WTC11 (cell line): ENCODE data around the gene TMEM87A. TPM values are rescaled to one million over a fixed set of nuclear protein-coding genes. Genes with fewer than 3 reads are reported as not detected.

Experiments used
- ATAC-seq: fragments of 200-7000 bp; cut with Tn5 transposase; 2 replicates; pipeline ENCODE4 v1.10.0; 2021; ENCODE audit warnings: mild to moderate bottlenecking, moderate library complexity
- CTCF ChIA-PET: fragments of 300-600 bp; sonication (Branson Sonifier 250); formaldehyde crosslinking; loops from one replicate; lab custom pipeline; 2021; ENCODE audit warnings: antibody characterized with exemption; lab: Charles Lee
- POLR2A ChIA-PET: fragments of 350-600 bp; sonication (Branson Sonifier 250); formaldehyde crosslinking; loops from one replicate; lab custom pipeline; 2021; ENCODE audit warnings: antibody characterized with exemption; lab: Charles Lee
- DNase-seq: peaks from one replicate; pipeline ENCODE4 v3.0.0; 2021; ENCODE audit warnings: low spot score
- H3K27ac Mint-ChIP-seq: 2 replicates; pipeline ENCODE4 v1.8.0; 2021; ENCODE audit warnings: mixed read lengths
- H3K27me3 Mint-ChIP-seq: 2 replicates; pipeline ENCODE4 v1.8.0; 2021; ENCODE audit warnings: low read depth, mild to moderate bottlenecking, moderate library complexity, mixed read lengths
- H3K36me3 Mint-ChIP-seq: 2 replicates; pipeline ENCODE4 v1.8.0; 2021; ENCODE audit warnings: mixed read lengths
- H3K4me1 Mint-ChIP-seq: 2 replicates; pipeline ENCODE4 v1.8.0; 2022; ENCODE audit warnings: mixed read lengths
- H3K4me3 Mint-ChIP-seq: 2 replicates; pipeline ENCODE4 v1.8.0; 2021; ENCODE audit warnings: mild to moderate bottlenecking, moderate library complexity, mixed read lengths
- H3K9me3 Mint-ChIP-seq: 2 replicates; pipeline ENCODE4 v1.8.0; 2021; ENCODE audit warnings: mixed read lengths
- CBFB ChIP-seq: sonication (generic); formaldehyde crosslinking; IDR thresholded peaks from 2 replicates; pipeline ENCODE4 v1.8.1; 2022; ENCODE audit warnings: mild to moderate bottlenecking, low read depth, missing genetic modification reagents
- CREM ChIP-seq: sonication (generic); formaldehyde crosslinking; IDR thresholded peaks from 2 replicates; pipeline ENCODE4 v1.8.1; 2022; ENCODE audit warnings: mild to moderate bottlenecking, missing genetic modification reagents, moderate library complexity
- ELF4 ChIP-seq: sonication (generic); formaldehyde crosslinking; IDR thresholded peaks from 2 replicates; pipeline ENCODE4 v1.8.1; 2022; ENCODE audit warnings: low read depth, mild to moderate bottlenecking, moderate library complexity, missing genetic modification reagents
- FOXK1 ChIP-seq: sonication (generic); formaldehyde crosslinking; IDR thresholded peaks from 2 replicates; pipeline ENCODE4 v1.8.0; 2022; ENCODE audit warnings: mild to moderate bottlenecking, moderate library complexity, missing genetic modification reagents
- FOXP1 ChIP-seq: sonication (generic); formaldehyde crosslinking; IDR thresholded peaks from 2 replicates; pipeline ENCODE4 v1.8.0; 2022; ENCODE audit warnings: missing genetic modification reagents, mild to moderate bottlenecking, moderate library complexity, borderline replicate concordance
- HMGA2 ChIP-seq: fragments of 250-450 bp; sonication (Bioruptor Pico); IDR thresholded peaks from 2 replicates; pipeline ENCODE4 v1.4.0; 2021; ENCODE audit warnings: mild to moderate bottlenecking, moderate library complexity
- IRF2 ChIP-seq: sonication (generic); formaldehyde crosslinking; IDR thresholded peaks from 2 replicates; pipeline ENCODE4 v1.8.0; 2022; ENCODE audit warnings: low read depth, missing genetic modification reagents, borderline replicate concordance
- MYBL2 ChIP-seq: sonication (generic); formaldehyde crosslinking; IDR thresholded peaks from 2 replicates; pipeline ENCODE4 v1.8.1; 2023; ENCODE audit warnings: mild to moderate bottlenecking, moderate library complexity, missing genetic modification reagents
- NR2C2 ChIP-seq: sonication (generic); formaldehyde crosslinking; IDR thresholded peaks from 2 replicates; pipeline ENCODE4 v1.8.0; 2022; ENCODE audit warnings: mild to moderate bottlenecking, missing genetic modification reagents
- OVOL2 ChIP-seq: fragments of 250-450 bp; sonication (Bioruptor Pico); IDR thresholded peaks from 2 replicates; pipeline ENCODE4 v1.9.0; 2021; ENCODE audit warnings: mild to moderate bottlenecking, borderline replicate concordance
- PRRX2 ChIP-seq: fragments of 250-450 bp; sonication (Bioruptor Pico); IDR thresholded peaks from 2 replicates; pipeline ENCODE4 v1.8.0; 2021; ENCODE audit warnings: mild to moderate bottlenecking
- RELA ChIP-seq: sonication (generic); formaldehyde crosslinking; IDR thresholded peaks from 2 replicates; pipeline ENCODE4 v1.8.1; 2022; ENCODE audit warnings: missing genetic modification reagents, mild to moderate bottlenecking, borderline replicate concordance
- SMAD3 ChIP-seq: sonication (generic); formaldehyde crosslinking; IDR thresholded peaks from 2 replicates; pipeline ENCODE4 v1.8.0; 2022; ENCODE audit warnings: missing genetic modification reagents, mild to moderate bottlenecking, borderline replicate concordance
- SOX15 ChIP-seq: fragments of 250-450 bp; sonication (Bioruptor Pico); IDR thresholded peaks from 2 replicates; pipeline ENCODE4 v1.9.0; 2021; ENCODE audit warnings: mild to moderate bottlenecking
- TEAD1 ChIP-seq: sonication (generic); formaldehyde crosslinking; IDR thresholded peaks from 2 replicates; pipeline ENCODE4 v1.8.0; 2022; ENCODE audit warnings: mild to moderate bottlenecking, missing genetic modification reagents
- TP53 ChIP-seq: sonication (generic); formaldehyde crosslinking; IDR thresholded peaks from 2 replicates; pipeline ENCODE4 v1.8.1; 2023; ENCODE audit warnings: mild to moderate bottlenecking, missing genetic modification reagents
- ZNF416 ChIP-seq: fragments of 250-450 bp; sonication (Bioruptor Pico); IDR thresholded peaks from 2 replicates; pipeline ENCODE4 v1.9.0; 2021; ENCODE audit warnings: mild to moderate bottlenecking, inconsistent platforms
- total RNA-seq: library from RNA; stranded (reverse); gene quantifications from 3 replicates; pipeline ENCODE4 v1.2.3, GENCODE V29; 2021
- TF ChIP-seq, protein P1 (sequence below): sonication (generic); formaldehyde crosslinking; IDR thresholded peaks from 2 replicates; pipeline ENCODE4 v1.8.1; 2022; ENCODE audit warnings: low read depth, mild to moderate bottlenecking, moderate library complexity, missing genetic modification reagents, borderline replicate concordance
- TF ChIP-seq, protein P2 (sequence below): sonication (generic); formaldehyde crosslinking; IDR thresholded peaks from 2 replicates; pipeline ENCODE4 v1.8.0; 2022; ENCODE audit warnings: mild to moderate bottlenecking, missing genetic modification reagents
- TF ChIP-seq, protein P3 (sequence below): fragments of 250-450 bp; sonication (Bioruptor Pico); IDR thresholded peaks from 2 replicates; pipeline ENCODE4 v1.9.0; 2021; ENCODE audit warnings: moderate library complexity, mild to moderate bottlenecking, inconsistent platforms, borderline replicate concordance
- TF ChIP-seq, protein P4 (sequence below): fragments of 200-600 bp; IDR thresholded peaks from 2 replicates; pipeline ENCODE4 v1.8.0; 2022; ENCODE audit warnings: antibody characterized with exemption
- TF ChIP-seq, protein P5 (sequence below): sonication (generic); formaldehyde crosslinking; IDR thresholded peaks from 2 replicates; pipeline ENCODE4 v1.8.1; 2023; ENCODE audit warnings: mild to moderate bottlenecking, missing genetic modification reagents, moderate library complexity
- TF ChIP-seq, protein P6 (sequence below): sonication (generic); formaldehyde crosslinking; IDR thresholded peaks from 2 replicates; pipeline ENCODE4 v1.8.1; 2023; ENCODE audit warnings: mild to moderate bottlenecking, missing genetic modification reagents
- TF ChIP-seq, protein P7 (sequence below): sonication (generic); formaldehyde crosslinking; IDR thresholded peaks from 2 replicates; pipeline ENCODE4 v1.8.0; 2022; ENCODE audit warnings: mild to moderate bottlenecking, missing genetic modification reagents
- TF ChIP-seq, protein P8 (sequence below): sonication (generic); formaldehyde crosslinking; IDR thresholded peaks from 2 replicates; pipeline ENCODE4 v1.8.0; 2023; ENCODE audit warnings: missing genetic modification reagents

The TMEM87A gene
- total RNA-seq, 1 experiment from 2014 or later, result 32.4 TPM

DNA sequence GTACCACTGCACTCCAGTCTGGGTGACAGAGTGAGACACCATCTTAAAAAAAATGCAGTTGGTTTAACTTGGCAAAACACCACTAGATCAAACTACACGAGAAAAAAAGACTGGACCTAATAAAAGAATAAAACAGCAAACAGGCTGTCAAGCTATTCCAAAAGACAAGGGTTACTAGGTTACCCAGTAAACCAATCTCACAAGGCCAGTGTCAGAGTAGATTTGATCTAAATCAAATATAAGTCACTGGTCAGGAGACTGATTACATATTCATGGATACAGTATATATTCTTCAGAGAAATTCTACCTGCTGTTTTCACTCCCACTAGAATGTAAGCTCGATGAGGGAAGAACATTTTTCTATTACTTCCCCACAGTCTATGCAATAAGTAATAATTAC is 2.7 kb downstream of the TMEM87A start (continued):
- TF ChIP-seq, protein P1, sequence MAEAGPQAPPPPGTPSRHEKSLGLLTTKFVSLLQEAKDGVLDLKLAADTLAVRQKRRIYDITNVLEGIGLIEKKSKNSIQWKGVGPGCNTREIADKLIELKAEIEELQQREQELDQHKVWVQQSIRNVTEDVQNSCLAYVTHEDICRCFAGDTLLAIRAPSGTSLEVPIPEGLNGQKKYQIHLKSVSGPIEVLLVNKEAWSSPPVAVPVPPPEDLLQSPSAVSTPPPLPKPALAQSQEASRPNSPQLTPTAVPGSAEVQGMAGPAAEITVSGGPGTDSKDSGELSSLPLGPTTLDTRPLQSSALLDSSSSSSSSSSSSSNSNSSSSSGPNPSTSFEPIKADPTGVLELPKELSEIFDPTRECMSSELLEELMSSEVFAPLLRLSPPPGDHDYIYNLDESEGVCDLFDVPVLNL (CRISPR knock-in tag), result no peak
- TF ChIP-seq FOXK1 (CRISPR knock-in tag) (no peak), SMAD3 (CRISPR knock-in tag) (no peak), ELF4 (CRISPR knock-in tag) (no peak), TEAD1 (CRISPR knock-in tag) (no peak), CREM (no peak)
- TF ChIP-seq, protein P2, sequence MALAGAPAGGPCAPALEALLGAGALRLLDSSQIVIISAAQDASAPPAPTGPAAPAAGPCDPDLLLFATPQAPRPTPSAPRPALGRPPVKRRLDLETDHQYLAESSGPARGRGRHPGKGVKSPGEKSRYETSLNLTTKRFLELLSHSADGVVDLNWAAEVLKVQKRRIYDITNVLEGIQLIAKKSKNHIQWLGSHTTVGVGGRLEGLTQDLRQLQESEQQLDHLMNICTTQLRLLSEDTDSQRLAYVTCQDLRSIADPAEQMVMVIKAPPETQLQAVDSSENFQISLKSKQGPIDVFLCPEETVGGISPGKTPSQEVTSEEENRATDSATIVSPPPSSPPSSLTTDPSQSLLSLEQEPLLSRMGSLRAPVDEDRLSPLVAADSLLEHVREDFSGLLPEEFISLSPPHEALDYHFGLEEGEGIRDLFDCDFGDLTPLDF (CRISPR knock-in tag), result no peak
- TF ChIP-seq, protein P3, sequence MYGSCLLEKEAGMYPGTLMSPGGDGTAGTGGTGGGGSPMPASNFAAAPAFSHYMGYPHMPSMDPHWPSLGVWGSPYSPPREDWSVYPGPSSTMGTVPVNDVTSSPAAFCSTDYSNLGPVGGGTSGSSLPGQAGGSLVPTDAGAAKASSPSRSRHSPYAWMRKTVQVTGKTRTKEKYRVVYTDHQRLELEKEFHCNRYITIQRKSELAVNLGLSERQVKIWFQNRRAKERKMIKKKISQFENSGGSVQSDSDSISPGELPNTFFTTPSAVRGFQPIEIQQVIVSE (CRISPR knock-in tag), result no peak
- TF ChIP-seq, all 79 proteins: peak for 0

DNA sequence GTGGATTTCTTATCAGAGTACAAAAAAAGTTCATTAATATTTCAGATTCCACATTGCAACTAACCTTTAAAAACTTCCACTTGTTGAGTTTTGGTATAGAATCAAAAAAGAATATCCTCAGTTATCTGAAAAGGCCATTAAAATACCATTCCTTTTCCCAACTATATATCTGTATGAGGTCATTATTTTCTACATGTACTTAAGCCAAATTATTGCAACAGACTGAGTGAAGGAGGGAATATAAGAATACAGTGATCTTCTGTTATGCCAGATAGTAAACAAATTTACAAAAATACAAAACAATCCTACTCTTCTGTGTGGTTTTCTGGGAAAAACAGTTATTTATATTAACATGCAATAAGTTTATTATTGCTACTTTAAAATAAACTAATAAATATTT is 5.9 kb downstream of the TMEM87A start:
- POLR2A ChIA-PET, result no interaction called here
- no peak overlapping the region for H3K27ac Mint-ChIP-seq
- ATAC-seq (no peak), DNase-seq (no peak)
- H3K4me1 Mint-ChIP-seq, result peaks cover 4% of the 10 kb centered on the region
- TF ChIP-seq, protein P4, sequence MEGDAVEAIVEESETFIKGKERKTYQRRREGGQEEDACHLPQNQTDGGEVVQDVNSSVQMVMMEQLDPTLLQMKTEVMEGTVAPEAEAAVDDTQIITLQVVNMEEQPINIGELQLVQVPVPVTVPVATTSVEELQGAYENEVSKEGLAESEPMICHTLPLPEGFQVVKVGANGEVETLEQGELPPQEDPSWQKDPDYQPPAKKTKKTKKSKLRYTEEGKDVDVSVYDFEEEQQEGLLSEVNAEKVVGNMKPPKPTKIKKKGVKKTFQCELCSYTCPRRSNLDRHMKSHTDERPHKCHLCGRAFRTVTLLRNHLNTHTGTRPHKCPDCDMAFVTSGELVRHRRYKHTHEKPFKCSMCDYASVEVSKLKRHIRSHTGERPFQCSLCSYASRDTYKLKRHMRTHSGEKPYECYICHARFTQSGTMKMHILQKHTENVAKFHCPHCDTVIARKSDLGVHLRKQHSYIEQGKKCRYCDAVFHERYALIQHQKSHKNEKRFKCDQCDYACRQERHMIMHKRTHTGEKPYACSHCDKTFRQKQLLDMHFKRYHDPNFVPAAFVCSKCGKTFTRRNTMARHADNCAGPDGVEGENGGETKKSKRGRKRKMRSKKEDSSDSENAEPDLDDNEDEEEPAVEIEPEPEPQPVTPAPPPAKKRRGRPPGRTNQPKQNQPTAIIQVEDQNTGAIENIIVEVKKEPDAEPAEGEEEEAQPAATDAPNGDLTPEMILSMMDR, result no peak
- TF ChIP-seq TP53 (no peak), IRF2 (CRISPR knock-in tag) (no peak), HMGA2 (CRISPR knock-in tag) (no peak), RELA (CRISPR knock-in tag) (no peak), FOXP1 (CRISPR knock-in tag) (no peak), MYBL2 (CRISPR knock-in tag) (no peak), OVOL2 (CRISPR knock-in tag) (no peak), NR2C2 (no peak), PRRX2 (CRISPR knock-in tag) (no peak)
- CTCF ChIA-PET, result no interaction called here
- no peaks in the 10 kb centered on the region for H3K27me3 Mint-ChIP-seq
- H3K4me3 Mint-ChIP-seq, result no peak overlapping the region
- no peaks in the 10 kb centered on the region for H3K9me3 Mint-ChIP-seq
- peaks cover 53% of the 10 kb centered on the region for H3K36me3 Mint-ChIP-seq

DNA sequence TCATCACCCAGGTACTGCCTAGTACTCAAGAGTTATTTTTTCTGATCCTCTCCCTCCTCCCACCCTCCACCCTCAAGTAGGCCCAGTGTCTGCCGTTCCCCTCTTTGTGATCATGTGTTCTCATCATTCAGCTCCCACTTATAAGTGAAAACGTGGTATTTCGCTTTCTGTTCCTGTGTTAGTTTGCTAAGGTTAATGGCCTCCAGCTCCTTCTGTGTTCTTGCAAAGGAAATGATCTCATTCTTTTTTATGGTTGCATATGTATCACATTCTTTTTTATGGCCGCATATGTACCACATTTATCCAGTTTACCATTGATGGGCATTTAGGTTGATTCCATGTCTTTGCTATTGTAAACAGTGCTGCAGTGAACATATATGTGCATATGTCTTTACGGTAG is 8.4 kb downstream of the TMEM87A start:
- DNase-seq (no peak), ATAC-seq (no peak)
- Mint-ChIP-seq H3K27me3 (no peaks in the 10 kb centered on the region), H3K36me3 (peaks cover 64% of the 10 kb centered on the region), H3K27ac (no peak overlapping the region), H3K4me3 (no peak overlapping the region), H3K4me1 (no peaks in the 10 kb centered on the region), H3K9me3 (no peaks in the 10 kb centered on the region)
- ChIA-PET CTCF (no interaction called here), POLR2A (no interaction called here)
- no peak for TF ChIP-seq SMAD3 (CRISPR knock-in tag)
- TF ChIP-seq, protein P5, sequence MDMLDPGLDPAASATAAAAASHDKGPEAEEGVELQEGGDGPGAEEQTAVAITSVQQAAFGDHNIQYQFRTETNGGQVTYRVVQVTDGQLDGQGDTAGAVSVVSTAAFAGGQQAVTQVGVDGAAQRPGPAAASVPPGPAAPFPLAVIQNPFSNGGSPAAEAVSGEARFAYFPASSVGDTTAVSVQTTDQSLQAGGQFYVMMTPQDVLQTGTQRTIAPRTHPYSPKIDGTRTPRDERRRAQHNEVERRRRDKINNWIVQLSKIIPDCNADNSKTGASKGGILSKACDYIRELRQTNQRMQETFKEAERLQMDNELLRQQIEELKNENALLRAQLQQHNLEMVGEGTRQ (CRISPR knock-in tag), result no peak
- TF ChIP-seq, protein P6, sequence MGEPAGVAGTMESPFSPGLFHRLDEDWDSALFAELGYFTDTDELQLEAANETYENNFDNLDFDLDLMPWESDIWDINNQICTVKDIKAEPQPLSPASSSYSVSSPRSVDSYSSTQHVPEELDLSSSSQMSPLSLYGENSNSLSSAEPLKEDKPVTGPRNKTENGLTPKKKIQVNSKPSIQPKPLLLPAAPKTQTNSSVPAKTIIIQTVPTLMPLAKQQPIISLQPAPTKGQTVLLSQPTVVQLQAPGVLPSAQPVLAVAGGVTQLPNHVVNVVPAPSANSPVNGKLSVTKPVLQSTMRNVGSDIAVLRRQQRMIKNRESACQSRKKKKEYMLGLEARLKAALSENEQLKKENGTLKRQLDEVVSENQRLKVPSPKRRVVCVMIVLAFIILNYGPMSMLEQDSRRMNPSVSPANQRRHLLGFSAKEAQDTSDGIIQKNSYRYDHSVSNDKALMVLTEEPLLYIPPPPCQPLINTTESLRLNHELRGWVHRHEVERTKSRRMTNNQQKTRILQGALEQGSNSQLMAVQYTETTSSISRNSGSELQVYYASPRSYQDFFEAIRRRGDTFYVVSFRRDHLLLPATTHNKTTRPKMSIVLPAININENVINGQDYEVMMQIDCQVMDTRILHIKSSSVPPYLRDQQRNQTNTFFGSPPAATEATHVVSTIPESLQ (CRISPR knock-in tag), result no peak
- TF ChIP-seq, protein P7, sequence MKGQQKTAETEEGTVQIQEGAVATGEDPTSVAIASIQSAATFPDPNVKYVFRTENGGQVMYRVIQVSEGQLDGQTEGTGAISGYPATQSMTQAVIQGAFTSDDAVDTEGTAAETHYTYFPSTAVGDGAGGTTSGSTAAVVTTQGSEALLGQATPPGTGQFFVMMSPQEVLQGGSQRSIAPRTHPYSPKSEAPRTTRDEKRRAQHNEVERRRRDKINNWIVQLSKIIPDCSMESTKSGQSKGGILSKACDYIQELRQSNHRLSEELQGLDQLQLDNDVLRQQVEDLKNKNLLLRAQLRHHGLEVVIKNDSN (CRISPR knock-in tag), result no peak
- TF ChIP-seq, protein P2 (CRISPR knock-in tag), result no peak
- TF ChIP-seq RELA (CRISPR knock-in tag), result no peak
- TF ChIP-seq, protein P8, sequence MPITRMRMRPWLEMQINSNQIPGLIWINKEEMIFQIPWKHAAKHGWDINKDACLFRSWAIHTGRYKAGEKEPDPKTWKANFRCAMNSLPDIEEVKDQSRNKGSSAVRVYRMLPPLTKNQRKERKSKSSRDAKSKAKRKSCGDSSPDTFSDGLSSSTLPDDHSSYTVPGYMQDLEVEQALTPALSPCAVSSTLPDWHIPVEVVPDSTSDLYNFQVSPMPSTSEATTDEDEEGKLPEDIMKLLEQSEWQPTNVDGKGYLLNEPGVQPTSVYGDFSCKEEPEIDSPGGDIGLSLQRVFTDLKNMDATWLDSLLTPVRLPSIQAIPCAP (CRISPR knock-in tag), result no peak
- TF ChIP-seq ZNF416 (CRISPR knock-in tag), result no peak
- no peak for TF ChIP-seq HMGA2 (CRISPR knock-in tag)
- no peak for TF ChIP-seq CBFB (CRISPR knock-in tag)
- no peak for TF ChIP-seq SOX15 (CRISPR knock-in tag)
